ENCODE measurements around the gene MZF1.

MZF1 gene

DNA sequence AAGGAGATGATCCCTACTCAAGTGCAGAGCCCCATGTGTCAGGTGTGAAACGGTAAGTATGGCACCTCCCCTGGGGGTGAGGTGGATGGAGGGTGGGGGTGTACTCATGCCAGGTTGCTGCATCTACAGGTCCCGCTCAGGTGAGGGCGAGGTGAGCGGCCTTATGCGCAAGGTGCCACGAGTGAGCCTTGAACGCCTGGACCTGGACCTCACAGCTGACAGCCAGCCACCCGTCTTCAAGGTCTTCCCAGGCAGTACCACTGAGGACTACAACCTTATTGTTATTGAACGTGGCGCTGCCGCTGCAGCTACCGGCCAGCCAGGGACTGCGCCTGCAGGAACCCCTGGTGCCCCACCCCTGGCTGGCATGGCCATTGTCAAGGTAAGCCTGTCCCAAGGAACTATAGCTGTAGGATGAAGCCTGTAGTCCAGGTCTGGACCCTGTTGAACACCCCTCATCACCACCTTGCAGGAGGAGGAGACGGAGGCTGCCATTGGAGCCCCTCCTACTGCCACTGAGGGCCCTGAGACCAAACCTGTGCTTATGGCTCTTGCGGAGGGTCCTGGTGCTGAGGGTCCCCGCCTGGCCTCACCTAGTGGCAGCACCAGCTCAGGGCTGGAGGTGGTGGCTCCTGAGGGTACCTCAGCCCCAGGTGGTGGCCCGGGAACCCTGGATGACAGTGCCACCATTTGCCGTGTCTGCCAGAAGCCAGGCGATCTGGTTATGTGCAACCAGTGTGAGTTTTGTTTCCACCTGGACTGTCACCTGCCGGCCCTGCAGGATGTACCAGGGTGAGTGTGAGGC is 24.1 kb downstream of the MZF1 start:
- CTCF ChIA-PET, result no interaction called here
- no peak for DNase-seq (ENCODE audit: low read depth, low spot score)
- H3K4me3 ChIP-seq (ENCODE audit: low read depth, low read length), result no peak overlapping the region
- TF ChIP-seq, protein P1, sequence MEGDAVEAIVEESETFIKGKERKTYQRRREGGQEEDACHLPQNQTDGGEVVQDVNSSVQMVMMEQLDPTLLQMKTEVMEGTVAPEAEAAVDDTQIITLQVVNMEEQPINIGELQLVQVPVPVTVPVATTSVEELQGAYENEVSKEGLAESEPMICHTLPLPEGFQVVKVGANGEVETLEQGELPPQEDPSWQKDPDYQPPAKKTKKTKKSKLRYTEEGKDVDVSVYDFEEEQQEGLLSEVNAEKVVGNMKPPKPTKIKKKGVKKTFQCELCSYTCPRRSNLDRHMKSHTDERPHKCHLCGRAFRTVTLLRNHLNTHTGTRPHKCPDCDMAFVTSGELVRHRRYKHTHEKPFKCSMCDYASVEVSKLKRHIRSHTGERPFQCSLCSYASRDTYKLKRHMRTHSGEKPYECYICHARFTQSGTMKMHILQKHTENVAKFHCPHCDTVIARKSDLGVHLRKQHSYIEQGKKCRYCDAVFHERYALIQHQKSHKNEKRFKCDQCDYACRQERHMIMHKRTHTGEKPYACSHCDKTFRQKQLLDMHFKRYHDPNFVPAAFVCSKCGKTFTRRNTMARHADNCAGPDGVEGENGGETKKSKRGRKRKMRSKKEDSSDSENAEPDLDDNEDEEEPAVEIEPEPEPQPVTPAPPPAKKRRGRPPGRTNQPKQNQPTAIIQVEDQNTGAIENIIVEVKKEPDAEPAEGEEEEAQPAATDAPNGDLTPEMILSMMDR (IDR thresholded peaks at IDR 0.05; ENCODE audit: insufficient read depth, low read length, missing control alignments), result no peak
- POLR2A ChIA-PET, result no interaction called here

DNA sequence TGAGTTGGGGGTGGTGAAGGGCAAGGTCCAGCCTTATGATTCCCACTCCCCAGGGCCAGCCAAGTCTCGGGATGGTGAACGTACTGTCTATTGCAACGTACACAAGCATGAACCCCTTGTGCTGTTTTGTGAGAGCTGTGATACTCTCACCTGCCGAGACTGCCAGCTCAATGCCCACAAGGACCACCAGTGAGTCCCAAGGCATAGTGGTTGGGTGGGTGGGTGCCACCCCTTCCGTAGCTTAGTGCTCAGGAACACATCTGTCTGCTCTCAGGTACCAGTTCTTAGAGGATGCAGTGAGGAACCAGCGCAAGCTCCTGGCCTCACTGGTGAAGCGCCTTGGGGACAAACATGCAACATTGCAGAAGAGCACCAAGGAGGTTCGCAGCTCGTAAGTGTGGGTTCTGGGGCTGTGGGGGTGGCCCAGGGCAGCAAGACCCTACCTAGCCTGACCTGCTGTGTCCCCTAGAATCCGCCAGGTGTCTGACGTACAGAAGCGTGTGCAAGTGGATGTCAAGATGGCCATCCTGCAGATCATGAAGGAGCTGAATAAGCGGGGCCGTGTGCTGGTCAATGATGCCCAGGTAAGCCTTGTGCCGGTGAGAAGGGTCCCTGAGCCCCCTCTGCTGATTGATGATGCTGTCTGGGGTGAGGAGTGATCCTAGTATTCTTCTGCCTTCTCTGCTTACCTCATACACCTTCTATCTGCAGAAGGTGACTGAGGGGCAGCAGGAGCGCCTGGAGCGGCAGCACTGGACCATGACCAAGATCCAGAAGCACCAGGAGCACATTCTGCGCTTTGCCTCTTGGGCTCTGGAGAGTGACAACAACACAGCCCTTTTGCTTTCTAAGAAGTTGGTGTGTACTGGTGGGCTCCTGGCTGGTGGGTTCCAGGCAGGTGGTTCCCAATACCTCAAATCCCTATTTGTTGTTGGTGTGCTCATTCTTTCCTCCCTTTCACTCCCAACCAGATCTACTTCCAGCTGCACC is 25.5 kb downstream of the MZF1 start:
- no peak for DNase-seq (ENCODE audit: low read depth, low spot score)
- ChIA-PET POLR2A (interaction anchor here (1.0 to 1.5 kb wide), 2 partner anchors 10 to 28 kb away, joined by 3 to 5 read pairs; partner anchors contain the start of gene ZBTB45), CTCF (interaction anchor here (0.7 to 1.0 kb wide), 3 partner anchors 14 to 28 kb away, joined by 3 read pairs; partner anchors contain the start of gene ZBTB45)
- TF ChIP-seq, protein P1 (IDR thresholded peaks at IDR 0.05; ENCODE audit: insufficient read depth, low read length, missing control alignments), result no peak
- H3K4me3 ChIP-seq (ENCODE audit: low read depth, low read length), result peak overlapping the region; percentile 84; the same call in 1 of the 2 replicates

DNA sequence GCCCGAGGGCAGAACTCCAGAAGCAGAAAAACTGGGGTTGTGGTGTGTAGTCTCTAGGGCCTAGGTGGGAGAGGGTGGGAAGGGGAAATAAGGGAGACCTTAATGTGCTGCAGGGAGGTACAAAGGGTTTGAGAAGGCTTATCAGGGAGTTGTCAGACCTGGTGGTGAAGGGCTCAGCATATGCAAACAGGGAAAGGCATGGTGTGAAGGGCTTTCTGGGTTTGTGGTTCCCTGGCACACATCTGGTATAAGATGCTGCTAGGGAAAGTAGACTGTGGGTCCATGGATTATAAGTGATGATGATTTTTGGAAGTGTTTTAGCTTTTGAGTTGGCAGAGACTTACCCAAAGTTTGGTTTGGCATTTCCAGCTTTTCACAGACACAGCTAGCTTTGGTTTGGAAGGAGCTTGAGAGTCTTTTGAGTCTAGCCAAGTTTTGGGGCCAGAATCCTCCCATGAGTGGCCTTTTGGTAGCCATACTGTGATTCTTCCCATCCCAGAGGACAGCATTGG is 27.1 kb downstream of the MZF1 start:
- DNase-seq (ENCODE audit: low read depth, low spot score), result no peak
- ChIA-PET POLR2A (interaction anchor here (1.3 to 3.9 kb wide), 2 partner anchors 8 to 11 kb away, joined by 5 to 81 read pairs; partner anchors contain the start of genes CHMP2A and UBE2M), CTCF (interaction anchor here (3.1 to 3.8 kb wide), 2 partner anchors 8 to 27 kb away, joined by 22 to 42 read pairs; partner anchors contain the start of genes CHMP2A and ZBTB45)
- H3K4me3 ChIP-seq (ENCODE audit: low read depth, low read length), result peak overlapping the region; percentile 84
- TF ChIP-seq, protein P1 (IDR thresholded peaks at IDR 0.05; ENCODE audit: insufficient read depth, low read length, missing control alignments), result no peak

GRCh38 chr19:58545286-58546018 is 27.7 kb downstream of the MZF1 start:
- TF ChIP-seq, protein P1 (IDR thresholded peaks at IDR 0.05; ENCODE audit: insufficient read depth, low read length, missing control alignments), result no peak
- peak overlapping the region; percentile 84 for H3K4me3 ChIP-seq (ENCODE audit: low read depth, low read length)
- ChIA-PET POLR2A (interaction anchor here (0.9 to 3.9 kb wide), 4 partner anchors 9 to 26 kb away, joined by 4 to 81 read pairs (median 21); partner anchors contain the start of genes CHMP2A, UBE2M and ZBTB45), CTCF (interaction anchor here (3.1 to 3.8 kb wide), 2 partner anchors 9 to 26 kb away, joined by 22 to 42 read pairs; partner anchors contain the start of genes CHMP2A and ZBTB45)
- no peak for DNase-seq (ENCODE audit: low read depth, low spot score)

DNA sequence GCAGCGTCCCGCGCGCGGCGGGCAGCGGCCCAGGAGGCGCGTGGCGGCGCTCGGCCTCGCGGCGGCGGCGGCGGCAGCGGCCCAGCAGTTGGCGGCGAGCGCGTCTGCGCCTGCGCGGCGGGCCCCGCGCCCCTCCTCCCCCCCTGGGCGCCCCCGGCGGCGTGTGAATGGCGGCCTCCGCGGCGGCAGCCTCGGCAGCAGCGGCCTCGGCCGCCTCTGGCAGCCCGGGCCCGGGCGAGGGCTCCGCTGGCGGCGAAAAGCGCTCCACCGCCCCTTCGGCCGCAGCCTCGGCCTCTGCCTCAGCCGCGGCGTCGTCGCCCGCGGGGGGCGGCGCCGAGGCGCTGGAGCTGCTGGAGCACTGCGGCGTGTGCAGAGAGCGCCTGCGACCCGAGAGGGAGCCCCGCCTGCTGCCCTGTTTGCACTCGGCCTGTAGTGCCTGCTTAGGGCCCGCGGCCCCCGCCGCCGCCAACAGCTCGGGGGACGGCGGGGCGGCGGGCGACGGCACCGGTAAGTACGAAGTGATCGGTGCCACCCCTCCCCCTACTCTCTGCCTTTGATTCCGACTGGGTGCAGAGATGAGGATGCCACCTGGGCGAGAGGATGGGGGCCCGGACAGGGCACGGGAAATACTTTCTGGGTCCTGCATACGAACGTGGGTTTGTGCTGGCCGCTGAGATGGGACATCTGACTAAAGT is 28.4 kb downstream of the MZF1 start:
- TF ChIP-seq, protein P1 (IDR thresholded peaks at IDR 0.05; ENCODE audit: insufficient read depth, low read length, missing control alignments), result no peak
- peak overlapping the region; percentile 84 for H3K4me3 ChIP-seq (ENCODE audit: low read depth, low read length)
- no peak for DNase-seq (ENCODE audit: low read depth, low spot score)
- ChIA-PET CTCF (interaction anchor here (3.1 to 3.8 kb wide), 2 partner anchors 10 to 25 kb away, joined by 22 to 42 read pairs; partner anchors contain the start of genes CHMP2A and ZBTB45), POLR2A (interaction anchor here (0.9 to 3.9 kb wide), 8 partner anchors 9 to 28 kb away, joined by 3 to 81 read pairs (median 4); partner anchors contain the start of genes CHMP2A, UBE2M and ZBTB45)
